HG03095 (cell line): Measurements from ENCODE around the gene DDX3Y.

Source experiments
- ATAC-seq: cut with Tn5 transposase; IDR thresholded peaks from one replicate; pipeline ENCODE4 v1.9.1; 2021; ENCODE audit warnings: moderate library complexity; ENCODE audit not compliant: unreplicated experiment

DDX3Y gene

GRCh38 chrY:12904618-12905516 is at the start of gene DDX3Y:
TSS of gene DDX3Y (plus strand) at chrY:12904868. CDS start at chrY:12904937, 69 bp downstream.
- no peak for ATAC-seq

GRCh38 chrY:12855791-12856275 is 48.8 kb upstream of the DDX3Y start:
- ATAC-seq, result no peak

GRCh38 chrY:12867960-12868359 is 36.7 kb upstream of the DDX3Y start:
- no peak for ATAC-seq

GRCh38 chrY:12896973-12897372 is 7.7 kb upstream of the DDX3Y start:
- ATAC-seq, result no peak

- no peak for ATAC-seq
These were observed 6.1 kb upstream of the DDX3Y start for GRCh38 chrY:12898604-12899003.

- no peak for ATAC-seq
These were observed 827 bp downstream of the DDX3Y start for GRCh38 chrY:12905517-12905872.

GRCh38 chrY:12905895-12906294 is 1.2 kb downstream of the DDX3Y start:
- no peak for ATAC-seq

GRCh38 chrY:12913541-12913940 is 8.9 kb downstream of the DDX3Y start:
- ATAC-seq, result no peak

GRCh38 chrY:12928043-12928442 is 23.4 kb downstream of the DDX3Y start:
- no peak for ATAC-seq

- ATAC-seq, result no peak
These were observed 37.3 kb downstream of the DDX3Y start for GRCh38 chrY:12941725-12942687.
